CD4-positive, alpha-beta T cell treated with Interleukin-10 for 1 hour (primary cell): ENCODE data around the gene PLXNB1.
A peak's percentile ranks its signal among the peaks of the same experiment; 100 is the strongest.
"Not testable (repeated sequence)": the region's sequence is repeated elsewhere in the genome, so short reads cannot be mapped to it uniquely, and the experiment has no call there.

Experiments used
- DNase-seq: peaks from one replicate; pipeline ENCODE4 v3.0.0-alpha.2; 2020

PLXNB1 gene, protein sequence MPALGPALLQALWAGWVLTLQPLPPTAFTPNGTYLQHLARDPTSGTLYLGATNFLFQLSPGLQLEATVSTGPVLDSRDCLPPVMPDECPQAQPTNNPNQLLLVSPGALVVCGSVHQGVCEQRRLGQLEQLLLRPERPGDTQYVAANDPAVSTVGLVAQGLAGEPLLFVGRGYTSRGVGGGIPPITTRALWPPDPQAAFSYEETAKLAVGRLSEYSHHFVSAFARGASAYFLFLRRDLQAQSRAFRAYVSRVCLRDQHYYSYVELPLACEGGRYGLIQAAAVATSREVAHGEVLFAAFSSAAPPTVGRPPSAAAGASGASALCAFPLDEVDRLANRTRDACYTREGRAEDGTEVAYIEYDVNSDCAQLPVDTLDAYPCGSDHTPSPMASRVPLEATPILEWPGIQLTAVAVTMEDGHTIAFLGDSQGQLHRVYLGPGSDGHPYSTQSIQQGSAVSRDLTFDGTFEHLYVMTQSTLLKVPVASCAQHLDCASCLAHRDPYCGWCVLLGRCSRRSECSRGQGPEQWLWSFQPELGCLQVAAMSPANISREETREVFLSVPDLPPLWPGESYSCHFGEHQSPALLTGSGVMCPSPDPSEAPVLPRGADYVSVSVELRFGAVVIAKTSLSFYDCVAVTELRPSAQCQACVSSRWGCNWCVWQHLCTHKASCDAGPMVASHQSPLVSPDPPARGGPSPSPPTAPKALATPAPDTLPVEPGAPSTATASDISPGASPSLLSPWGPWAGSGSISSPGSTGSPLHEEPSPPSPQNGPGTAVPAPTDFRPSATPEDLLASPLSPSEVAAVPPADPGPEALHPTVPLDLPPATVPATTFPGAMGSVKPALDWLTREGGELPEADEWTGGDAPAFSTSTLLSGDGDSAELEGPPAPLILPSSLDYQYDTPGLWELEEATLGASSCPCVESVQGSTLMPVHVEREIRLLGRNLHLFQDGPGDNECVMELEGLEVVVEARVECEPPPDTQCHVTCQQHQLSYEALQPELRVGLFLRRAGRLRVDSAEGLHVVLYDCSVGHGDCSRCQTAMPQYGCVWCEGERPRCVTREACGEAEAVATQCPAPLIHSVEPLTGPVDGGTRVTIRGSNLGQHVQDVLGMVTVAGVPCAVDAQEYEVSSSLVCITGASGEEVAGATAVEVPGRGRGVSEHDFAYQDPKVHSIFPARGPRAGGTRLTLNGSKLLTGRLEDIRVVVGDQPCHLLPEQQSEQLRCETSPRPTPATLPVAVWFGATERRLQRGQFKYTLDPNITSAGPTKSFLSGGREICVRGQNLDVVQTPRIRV (N-terminal part only)

DNA sequence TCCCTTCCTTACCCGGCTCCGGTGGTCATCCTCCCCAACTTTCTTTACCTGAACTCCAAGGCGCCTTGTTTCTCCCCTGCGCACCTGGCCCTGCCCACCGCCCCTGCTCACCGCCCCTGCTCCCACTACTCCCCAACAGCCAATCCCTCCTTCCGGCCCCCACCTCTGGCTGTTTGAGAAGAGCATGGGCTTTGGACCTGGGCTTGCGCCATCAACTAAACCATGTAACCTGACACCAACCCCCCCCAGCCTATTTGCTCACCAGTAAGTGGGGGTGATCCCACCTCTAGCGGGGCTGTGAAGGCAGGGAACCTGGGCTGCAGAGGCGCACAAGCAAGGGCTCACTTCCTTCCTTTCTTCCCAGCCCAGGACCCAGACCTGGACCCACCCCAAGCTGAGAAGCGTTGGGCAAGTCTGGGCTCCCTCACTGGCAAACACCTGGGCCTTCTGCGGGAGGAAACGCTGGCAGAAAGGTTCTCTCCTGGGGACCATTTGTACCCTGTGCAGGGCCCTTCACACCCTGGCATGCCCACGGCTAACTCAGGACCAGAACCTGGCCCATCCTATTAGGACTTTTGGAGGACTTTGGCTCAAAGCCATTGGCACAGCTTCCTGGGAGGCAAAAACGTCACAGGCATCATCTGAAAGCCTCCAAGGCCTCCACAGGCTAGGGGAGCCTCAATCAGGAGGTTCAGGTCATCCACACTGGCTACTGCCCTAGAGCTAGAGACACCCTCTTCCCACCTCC is at the start of gene PLXNB1:
Gene PLXNB1, minus strand, starts transcription at position 127 of the 748 bp plus-strand sequence. CDS start 5,475 bp downstream, outside the sequence.
- no peak for DNase-seq

DNA sequence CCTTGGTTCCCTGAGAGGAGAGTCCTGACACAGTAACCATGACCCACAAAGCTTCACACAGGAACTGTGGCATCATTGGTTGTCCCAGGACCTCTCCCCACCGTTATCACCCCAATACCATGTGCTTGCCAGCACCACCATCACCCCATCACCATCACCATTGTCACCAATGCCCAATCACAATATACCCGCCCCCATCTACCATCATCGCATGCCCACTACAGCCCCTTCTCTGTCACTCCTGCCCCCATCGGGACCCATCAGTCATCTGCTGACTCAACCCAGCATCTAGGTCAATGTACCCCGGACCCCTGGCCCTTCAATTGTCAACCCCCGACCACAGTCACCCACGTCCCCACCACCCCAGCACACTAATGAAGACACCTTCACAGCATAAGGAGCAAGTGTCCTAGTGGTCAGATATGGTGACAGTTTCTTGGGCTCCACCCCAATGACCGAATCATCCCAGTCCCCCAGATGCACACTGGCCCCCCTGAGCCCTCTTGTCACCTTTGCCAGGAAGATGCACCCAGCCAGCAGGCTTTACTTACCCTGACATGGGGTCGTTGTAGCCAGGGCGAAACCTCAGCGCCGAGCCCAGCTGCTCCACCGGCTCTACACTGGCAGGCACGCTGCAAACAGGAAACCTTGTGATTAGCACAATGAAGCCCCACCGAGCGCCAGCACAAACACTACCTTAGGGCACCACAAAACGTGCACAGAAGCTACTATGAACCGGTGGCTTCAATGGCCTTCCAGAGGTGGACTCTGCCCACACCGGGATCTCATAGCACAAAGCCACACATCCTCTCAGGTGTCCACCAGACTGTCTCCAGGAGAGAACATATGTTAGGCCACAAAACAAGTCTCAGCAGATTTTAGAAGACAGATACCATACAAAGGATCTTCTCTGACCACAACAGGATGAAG is 49.0 kb upstream of the PLXNB1 start:
- DNase-seq = peak; percentile 70

DNA sequence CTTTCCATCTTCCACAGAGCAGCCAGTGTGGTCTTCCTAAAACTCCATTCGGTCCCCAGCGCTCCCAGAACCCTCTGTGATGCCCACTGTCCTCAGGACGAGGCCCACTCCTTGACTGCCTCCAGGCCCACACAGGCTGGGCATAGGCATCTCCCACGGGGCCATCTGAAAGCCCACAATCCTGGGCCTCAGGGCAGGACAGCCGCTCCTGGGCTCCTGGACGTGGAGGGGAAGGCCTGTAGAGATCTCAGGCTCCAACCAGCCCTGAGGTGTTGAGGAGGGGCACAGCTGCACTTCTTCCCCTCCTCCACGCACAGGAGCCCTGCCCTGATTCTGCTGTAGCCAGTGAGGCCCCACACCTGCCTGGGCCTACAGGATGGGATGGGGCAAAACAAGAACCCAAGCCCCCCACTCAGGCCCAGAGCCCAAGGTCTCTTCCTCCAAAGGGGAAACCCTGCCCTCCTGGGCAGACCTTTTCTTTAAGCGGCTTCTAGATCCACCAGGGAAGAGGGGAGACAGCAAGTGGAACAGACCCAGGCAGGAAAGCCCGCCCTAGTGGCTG is 48.2 kb upstream of the PLXNB1 start:
- no peak for DNase-seq

DNA sequence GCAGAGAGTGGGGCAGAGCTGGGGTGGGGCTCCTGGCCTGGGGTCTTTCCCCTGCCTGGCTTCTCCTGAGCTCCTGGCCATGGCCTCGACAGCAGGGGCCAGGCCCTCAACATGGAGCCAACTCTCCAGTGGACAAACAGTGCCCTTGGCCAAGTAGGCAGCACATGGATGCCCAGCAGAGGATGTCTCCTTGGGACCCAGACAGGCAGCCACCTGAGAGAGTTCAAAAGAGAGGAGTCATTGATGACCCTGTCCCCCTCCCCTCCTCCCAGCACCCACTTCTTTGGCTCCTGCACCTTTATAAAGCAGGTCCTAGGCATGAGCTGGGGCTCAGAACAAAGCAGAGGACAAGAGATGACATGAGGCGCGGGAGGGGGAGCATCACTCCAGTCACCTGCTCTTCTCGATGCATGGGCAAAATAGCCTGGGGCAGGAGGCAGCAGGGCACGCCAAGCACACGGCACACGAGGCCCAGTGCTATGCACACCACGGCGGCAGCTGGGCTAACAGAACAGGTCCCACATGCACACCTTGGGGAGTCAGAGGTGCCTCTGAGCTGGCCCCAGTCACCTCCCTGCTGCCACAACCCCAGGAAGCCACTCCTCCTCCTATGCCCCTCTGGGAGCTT is 46.7 kb upstream of the PLXNB1 start:
- no peak for DNase-seq

DNA sequence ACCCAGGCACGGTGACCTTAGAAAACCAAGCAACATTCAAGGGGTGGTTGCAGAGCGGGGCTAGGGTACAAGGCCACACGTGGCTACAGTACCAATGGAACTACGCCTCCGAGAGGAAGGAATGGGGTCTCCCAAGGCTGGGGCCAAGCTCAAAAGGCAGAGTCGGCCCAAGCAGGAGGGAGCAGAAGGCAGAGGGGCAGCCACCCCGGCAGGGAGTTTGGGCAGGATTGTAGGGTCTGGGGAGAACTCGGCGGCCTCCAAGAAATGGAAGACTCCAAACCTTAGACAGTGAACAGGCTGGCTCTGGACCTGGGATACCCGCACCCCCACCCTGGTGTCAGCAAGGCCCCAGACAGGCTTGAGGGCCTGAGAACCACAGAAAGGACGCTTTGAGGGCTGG is 45.3 kb upstream of the PLXNB1 start:
- no peak for DNase-seq

DNA sequence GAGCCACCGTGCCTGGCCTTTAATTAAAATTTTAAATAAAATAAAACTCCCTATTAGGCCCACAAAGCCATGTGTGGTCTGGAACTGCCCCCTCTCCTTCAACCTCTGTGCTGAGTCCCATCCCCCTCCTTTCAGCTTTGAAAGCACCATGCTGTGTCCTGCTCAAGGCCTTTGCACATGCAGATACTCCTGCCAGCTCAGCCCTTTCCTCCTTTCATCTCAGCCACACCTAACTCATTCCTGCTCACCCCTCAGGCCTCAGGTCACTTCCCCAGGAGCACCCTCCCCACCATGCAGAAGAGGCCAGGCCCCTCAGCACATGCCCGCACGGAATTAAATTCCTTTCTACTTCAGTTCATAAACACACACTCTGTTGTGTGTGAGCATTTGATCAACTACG is 44.7 kb upstream of the PLXNB1 start:
- no peak for DNase-seq

DNA sequence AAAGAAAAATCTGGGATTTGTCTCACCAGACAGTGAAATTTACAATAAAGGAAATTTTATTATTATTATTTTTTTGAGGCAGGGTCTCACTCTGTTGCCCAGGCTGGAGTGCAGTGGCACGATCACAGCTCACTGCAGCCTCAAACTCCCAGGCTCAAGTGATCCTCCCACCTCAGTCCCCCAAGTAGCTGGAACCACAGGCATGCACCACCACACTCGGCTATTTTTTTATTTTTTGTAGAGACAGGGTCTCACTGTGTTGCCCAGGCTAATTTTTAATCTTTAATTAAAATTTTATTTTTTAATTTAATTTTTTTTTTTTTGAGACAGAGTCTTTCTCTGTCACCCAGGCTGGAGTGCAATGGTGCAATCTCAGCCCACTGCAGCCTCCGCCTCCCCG is 44.1 kb upstream of the PLXNB1 start:
- not testable (repeated sequence) for DNase-seq

DNA sequence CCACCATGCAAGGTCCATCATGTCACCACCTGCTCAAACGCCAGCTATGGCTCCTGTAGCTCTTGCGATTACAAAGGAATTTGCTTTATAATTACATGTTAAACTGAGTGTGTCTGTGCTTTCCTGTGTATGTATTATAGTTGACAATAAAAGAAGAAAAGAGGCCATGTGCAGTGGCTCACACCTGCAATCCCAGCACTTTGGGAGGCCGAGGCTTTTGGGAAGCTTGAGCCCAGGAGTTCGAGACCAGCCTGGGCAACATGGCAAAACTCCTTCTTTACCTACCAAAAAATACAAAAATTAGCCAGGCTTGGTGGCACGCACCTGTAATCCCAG is 43.7 kb upstream of the PLXNB1 start:
- no peak for DNase-seq

DNA sequence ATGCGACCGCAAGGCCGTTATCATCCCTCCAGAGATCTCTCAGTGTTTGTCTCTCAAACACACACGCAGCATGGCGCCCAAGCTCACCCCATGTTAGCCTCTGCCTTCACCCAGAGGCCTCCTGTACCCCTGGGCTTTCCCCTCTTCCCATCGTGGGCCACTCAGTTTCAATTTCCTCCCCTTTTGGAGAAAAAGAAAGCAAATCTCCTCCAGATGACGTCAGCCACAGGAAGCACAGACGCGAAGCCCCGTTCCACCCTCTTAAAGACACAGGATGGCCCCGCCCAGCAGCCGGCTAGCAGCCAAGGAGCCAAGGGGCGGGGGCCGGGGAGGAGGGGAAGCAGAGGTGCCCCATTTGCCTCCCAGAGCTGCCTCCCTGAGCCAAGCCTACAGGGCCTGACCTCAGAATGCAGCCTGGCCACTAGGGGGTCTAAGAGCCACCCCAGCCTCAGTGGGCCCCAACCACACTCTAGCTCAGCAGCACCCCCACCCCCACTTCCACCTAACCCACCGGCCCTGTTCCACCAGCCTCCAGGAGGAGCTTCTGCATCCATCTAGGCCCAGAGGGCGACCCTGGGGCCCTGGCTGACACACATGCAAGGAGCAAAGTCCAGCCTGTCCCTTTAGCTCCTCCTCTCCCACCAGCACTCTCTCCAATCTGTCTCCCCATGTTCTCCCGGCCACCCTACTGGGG is 43.2 kb upstream of the PLXNB1 start:
- DNase-seq = peak; percentile 97

DNA sequence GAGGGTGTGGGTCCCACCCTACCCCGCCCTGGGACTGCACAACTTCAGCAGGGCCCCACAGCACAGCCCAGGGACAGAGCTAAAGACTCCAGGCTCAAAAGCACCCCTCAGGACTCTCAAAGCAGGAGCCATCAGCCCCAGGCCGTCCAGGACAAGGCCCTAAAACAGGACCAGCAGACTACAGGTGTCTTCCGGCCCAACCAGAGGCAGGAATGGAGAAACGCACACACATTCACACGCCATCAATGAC is 42.7 kb upstream of the PLXNB1 start:
- no peak for DNase-seq

DNA sequence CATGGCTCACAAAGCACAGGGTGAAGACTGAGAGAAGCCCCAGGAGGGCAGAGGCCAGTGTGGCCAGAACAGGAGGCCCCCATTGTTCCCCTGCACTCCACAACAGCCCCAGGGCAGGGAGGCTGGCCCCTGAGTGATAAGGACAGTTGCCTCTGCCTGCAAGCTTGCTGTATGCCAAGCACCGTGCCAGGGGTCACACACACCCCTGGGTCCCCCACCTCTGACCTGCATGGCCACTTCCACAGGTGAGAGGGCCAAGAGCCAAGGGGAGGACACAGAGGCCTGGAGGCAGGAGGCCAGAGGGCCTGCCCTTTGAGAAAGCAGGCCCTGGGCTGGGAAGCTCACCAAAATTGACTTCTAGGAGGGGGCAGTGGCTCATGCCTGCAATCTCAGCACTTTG is 40.4 kb upstream of the PLXNB1 start:
- DNase-seq = no peak

DNA sequence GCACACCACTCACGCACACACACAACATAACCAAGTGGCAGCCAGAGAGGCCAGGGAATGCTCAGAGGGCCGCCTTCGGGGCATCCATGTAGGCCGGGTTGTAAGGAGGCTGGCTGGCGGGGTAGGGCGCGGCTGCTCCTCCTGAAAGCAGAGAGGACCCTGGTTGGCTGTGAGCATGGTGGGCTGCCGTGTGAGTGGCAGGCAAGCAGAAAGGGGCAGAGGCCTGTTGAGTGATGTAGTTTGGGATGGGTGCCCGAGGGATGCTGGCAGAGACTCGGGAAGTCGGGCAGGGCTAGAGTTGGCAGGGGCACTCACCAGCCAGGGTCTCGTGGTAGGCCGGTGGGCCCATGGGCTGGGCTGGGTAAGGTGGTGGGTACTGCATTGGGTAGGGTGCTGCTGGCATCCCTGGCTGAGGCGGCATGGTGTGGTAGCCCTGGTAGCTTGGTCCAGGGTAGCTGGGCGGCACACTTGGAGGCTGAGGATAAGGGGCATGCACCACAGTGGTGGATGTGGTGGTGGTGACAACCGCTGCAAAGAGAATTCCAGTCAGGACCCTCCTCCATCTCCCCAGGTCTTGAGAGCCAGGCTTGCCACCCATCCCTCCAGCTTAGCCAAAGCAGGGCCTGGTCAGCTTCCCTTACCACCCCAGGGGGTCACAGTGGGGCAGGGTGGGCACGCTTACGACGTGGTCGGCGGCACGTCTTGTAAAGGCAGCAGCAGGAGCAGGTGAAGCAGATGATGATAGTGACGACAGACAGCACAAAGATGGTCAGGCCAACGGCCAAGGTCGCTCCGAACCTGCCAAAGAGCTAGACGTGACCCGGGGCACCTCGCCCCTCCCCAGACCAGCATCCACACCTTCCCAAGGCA is 39.4 kb upstream of the PLXNB1 start:
- DNase-seq = no peak

DNA sequence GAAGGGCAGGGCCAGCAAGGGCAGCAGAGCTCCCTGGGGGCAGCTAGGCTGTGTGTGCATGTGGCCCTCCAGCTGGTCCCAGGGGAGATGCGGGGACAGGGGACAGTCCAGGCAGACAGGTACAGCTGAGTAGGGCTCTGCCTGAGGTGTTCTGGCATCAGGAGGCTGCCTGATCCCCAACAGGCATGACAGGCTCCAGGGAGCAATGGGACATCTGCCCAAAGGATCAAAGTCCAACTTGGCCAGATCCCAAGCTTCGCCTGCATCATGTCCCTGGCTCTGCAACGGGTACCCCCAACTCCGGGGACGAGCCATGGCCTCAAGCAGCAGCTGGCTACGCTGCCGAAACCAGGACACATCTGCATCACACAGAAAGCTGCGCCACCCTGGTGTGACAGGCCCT is 38.4 kb upstream of the PLXNB1 start:
- no peak for DNase-seq

DNA sequence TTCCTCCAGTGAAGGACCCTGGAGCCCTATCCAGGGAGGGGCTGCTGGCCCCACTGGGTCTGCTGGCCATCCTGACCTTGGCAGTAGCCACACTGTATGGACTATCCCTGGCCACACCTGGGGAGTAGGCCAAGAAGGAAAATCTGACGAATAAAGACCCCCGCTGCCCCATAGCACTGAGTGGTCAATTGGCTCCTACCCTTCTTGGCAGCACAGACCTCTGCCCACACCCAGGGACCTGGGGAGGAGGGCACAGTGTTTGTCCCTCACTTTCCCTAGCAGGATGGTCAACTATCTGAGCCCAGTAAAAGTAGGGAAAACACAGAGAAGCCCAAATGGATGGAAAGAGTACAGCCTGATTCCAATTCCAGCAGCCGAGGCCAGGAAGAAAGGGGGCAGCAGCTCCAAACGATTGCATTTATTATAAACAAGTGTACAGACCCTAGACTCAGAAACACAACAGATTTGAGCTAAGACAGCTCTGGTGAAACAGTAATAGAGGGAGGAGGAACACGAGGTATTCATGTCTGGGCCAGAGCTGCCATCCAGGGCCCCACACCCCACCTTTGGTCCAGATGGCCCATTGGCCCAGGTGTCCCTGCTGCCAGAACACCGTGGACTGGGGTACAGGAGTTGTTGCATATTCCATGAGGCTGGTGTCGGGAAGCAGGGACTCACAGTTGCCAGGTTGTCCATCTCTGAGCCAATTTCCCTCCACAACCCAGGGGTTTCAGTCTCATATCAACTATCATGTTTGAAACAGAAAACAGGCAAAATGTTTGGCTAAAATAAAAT is 37.8 kb upstream of the PLXNB1 start:
- no peak for DNase-seq

DNA sequence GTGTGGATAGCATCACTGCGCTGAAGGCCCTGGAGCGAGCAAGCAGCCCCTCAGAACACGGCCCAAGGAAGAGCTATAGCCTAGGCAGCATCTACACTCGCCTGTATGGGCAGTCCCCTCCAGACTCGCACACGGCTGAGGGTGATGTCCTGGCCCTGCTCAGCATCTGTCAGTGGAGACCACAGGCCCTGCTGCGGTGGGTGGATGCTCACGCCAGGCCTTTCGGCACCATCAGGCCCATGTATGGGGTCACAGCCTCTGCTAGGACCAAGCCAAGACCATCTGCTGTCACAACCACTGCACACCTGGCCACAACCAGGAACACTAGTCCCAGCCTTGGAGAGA is 37.2 kb upstream of the PLXNB1 start:
- no peak for DNase-seq

DNA sequence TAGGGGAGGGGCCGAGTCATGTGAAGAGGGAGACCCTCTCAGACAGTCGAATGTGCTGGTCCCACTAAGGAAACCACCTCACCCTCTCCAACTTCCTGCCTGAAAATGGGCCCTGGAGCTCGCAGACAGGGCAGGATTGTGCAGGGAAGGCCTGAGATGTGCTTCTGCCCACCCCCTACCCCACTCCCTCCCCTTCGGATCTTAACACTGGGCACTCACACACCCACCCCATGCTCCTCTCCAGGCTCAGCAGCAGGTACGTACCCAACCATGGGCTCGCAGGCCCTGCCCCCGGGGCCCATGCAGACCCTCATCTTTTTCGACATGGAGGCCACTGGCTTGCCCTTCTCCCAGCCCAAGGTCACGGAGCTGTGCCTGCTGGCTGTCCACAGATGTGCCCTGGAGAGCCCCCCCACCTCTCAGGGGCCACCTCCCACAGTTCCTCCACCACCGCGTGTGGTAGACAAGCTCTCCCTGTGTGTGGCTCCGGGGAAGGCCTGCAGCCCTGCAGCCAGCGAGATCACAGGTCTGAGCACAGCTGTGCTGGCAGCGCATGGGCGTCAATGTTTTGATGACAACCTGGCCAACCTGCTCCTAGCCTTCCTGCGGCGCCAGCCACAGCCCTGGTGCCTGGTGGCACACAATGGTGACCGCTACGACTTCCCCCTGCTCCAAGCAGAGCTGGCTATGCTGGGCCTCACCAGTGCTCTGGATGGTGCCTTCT is 36.7 kb upstream of the PLXNB1 start:
- peak; percentile 42 for DNase-seq

DNA sequence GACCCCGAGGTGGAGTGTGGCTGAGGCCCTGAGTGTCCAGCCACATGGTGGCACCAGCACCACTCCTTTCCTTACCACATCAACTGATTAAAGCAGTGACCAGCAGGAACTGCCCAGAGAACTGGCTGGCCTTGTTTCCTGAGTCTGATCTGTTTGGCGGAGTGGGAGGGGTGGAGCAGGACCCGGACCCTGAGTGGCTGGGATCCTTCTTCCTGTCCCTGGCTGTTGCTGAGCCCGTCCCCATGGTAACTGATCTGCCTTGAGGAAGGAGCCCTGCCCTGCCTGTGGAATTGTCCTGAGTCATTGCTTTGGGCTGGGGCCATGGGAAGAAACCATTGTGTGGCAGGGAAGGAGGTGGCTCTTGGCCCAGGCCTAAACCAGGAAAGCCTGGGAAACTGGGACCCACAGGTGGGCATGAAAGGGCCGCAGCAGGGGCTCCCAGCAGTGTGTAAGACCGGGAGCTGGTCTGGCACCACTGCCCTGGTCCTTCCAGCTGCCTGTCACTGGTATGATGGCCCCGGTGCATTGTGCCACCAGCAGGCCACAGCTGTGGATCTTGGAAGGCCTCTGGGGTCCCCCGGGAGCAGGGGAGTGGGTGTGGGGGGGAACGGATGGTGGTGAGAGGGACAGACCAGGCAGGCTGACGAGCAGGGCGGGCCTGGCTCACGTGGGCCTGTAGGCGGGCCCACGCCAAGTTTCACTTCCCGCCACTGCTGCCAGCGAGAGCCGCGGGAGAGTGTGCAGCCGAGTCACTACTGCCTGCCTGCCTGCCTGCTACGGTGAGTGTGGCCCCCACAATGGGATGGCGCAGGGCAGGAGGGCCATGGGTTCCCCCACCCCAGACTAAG is 35.9 kb upstream of the PLXNB1 start:
- peak; percentile 83 for DNase-seq
